ENCODE measurements around the gene RBM6.
"Not testable (repeated sequence)": the region's sequence is repeated elsewhere in the genome, so short reads cannot be mapped to it uniquely, and the experiment has no call there.

The RBM6 gene

DNA sequence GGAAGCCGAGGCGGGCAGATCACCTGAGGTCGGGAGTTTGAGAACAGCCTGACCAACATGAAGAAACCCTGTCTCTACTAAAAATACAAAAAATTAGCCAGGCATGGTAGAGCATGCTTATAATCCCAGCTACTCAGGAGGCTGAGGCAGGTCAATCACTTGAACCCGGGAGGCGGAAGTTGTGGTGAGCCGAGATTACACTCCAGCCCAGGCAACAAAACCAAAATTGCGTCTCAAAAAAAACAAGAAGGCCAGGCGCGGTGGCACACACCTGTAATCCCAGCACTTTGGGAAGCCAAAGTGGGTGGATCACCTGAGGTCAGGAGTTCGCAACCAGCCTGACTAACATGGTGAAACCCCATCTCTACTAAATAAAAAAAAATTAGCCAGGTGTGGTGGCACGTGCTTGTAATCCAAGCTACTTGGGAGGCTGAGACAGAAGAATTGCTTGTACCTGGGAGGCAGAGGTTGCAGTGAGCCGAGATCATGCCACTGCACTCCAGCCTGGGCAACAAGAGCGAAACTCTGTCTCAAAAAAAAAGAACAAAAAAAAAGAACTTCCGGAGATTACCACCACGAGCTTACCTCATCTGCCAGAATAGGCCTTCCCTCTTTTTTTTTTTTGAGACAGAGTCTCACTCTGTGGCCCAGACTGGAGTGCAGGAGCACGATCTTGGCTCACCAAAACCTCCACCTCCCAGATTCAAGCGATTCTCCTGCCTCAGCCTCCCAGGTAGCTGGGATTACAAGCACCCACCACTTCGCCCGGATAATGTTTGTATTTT is 22.0 kb upstream of the RBM6 start:
- not testable (repeated sequence) for DNase-seq

DNA sequence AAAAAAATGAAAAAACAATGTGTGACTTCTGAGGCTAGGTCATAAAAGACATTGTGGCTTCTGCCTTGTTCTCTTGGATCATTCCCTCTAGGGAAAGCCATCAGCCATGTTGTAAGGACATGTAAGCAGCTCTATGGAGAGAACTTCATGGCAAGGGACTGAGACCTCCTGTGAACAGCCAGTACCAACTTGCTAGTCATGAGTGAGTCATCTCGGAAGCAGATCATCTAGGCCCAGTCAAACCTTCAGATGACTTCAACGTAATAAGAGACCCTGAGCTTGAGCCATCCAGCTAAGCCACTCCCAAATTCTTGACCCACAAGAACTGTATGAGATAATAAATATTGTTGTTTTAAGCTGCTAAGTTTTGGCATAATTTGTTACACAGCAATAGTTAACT is 15.3 kb upstream of the RBM6 start:
- peak; percentile 94 for DNase-seq

DNA sequence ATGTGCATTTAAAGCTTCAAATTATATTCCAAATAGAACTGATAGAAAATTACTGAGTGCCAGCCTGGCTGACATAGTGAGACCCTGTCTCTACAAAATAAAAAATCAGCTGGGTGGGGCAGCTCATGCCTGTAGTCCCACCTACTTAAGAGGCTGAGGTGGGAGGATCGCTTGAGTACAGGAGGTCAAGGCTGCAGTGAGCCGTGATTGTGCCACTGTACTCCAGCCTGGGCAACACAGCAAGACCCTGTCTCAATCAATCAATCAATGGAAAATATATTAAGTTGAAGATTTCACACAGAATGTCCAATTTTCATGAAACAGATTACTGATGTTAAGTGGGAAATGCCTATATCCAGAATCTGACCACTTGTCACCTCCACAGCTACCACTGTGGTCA is 14.5 kb upstream of the RBM6 start:
- DNase-seq: no peak

DNA sequence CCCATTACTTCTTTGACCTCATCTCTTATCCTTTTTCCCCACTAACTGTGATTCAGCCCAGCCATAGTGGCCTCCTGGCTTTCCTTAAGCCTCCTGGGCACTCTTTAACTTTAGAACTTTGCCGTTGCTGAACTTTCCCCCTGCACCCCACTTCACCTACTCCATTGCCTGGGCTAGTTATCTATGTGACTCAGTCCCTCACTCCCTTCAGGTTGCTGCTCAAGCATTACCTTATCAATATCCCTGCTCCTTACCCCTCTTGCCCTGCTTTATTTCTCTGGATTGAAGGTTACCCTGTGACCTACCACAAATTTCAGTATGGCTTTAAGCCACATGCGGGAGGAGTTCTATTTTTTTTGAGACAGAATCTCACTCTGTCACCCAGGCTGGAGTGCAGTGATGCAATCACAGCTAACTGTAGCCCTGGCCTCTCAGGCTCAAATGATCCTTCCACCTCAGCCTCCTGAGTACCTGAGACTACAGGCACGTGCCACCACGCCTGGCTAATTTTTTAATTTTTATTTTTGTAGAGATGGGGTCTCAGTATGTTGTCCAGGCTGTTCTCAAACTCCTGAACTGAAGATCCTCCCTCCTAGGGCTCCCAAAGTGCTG is 13.7 kb upstream of the RBM6 start:
- DNase-seq: no peak

DNA sequence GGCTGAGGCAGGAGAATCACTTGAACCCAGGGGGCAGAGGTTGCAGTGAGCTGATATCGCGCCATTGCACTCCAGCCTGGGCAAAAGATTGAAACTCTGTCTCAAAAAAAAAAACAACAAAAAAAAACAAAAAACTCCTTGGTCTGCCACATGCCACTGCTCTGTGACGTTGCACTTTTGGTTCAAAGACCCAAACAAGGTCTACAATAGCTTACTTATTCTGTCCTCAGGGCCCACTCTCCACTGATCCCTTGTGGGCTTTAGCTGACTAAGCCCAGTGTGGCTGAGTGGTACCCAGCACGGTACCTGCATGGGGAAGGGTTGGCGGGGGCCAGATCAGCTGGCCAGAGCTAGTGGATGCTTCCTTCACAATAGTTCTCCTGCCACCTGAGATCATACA is 12.2 kb upstream of the RBM6 start:
- no peak for DNase-seq

DNA sequence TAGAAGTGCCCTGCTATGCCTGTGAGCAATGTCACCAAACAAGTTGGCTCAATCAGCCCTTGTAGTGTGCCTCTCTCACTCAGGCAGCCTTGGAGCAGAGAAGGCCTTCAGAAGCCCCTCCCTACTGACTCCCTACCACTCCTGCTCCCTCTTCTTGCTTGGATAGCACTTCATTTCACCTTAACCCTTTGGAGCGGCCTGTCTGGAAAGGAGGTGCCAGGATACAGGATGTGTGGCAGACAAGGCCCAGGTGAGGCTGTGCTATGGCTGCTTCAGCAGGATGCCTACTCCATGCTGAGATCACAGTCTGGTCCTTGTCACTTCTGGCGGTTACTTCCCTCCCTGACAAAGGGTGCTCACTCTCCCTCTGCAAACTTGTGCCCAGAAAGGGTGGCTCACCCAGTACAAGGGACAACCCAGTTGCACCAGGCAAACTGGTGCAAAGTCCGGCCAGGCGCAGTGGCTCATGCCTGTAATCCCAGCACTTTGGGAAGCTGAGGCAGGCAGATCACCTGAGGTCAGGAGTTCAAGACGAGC is 11.4 kb upstream of the RBM6 start:
- DNase-seq: no peak

DNA sequence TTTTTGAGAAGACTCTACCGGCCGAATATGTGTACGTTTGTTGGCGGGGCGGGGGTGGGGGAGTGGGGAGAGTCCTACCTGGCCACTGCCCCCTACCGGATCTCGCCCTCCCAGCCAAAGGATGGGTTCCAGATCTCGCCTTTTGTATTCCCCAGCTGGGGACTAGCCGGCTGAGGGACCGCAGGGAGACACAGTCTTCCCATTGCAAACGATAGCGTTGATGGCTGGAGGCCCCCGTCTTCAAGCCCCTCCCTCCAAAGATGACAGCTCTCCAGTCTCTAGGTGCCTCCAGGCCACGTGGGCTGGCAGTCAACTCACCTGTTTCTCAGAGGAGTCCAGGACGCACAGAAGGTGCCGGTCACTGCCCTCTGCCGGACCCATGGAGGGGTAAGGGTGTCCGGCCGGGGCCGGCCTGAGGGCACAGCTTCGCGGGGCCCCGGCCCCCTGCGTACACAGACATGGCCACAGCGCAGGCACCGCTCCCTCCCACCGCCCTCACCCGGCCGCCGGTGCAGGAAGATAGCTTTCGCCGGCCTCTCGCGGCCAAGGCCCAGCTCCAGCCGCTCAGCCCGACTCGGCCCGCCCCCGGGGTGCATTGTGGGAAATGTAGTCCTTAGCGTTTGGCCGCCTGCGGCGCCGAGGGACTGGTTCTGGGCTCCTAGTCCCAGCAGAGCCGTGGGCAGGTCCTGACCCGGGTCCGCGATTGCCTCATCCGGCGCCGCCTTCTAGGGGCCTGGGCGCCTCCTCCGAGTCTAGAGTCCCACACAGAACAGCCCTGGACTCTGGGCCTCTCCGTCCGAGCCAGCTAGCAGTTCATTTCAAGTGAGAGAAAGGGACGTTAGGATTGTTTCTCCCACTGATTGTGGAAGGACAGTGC is 10.4 kb upstream of the RBM6 start, which contains the start of gene MON1A:
Gene MON1A, minus strand, starts transcription at position 521 of the 877 bp plus-strand sequence. CDS start 16,465 bp downstream, outside the sequence.
- peak; percentile 90 for DNase-seq

DNA sequence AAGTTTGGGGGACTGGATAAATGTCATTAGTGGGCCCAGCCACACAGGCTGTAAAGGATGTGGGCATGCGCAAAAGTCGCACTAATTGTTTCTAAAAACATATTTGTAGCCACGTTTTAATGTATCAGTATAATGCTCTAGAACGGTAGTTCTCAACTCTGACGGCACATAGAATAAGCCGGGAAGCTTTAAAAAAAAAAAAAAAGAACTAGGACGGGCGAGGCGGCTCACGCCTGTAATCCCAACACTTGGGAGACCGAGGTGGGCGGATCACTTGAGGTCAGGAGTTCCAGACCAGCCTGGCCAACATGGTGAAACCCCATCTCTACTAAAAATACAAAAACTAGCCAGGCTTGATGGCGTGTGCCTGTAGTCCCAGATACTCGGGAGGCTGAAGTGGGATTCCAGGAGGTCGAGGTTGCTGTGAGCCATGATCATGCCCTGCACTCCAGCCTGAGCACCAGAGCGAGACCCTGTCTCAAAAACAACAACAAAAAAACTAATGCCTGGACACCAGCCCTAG is 9.7 kb upstream of the RBM6 start:
- no peak for DNase-seq

DNA sequence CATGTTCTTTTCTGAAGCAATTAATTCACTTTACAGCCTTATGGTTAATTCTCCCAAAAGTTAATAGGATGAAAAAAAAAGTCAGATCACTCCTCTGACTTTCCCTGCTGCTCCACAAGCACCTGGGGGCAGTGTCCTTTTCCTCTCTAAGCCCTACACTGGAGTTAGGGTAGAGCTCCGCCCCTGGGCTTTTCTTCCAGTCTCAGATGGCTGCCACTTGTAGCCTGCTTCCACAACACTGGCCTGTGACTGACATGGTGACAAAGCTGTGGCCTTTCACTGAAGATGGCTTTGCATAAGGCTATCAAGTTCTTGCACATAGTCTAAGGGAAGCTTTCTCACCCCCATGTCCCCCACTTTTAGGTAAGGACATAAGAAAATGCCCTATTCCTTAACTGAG is 9.0 kb upstream of the RBM6 start:
- DNase-seq: no peak

DNA sequence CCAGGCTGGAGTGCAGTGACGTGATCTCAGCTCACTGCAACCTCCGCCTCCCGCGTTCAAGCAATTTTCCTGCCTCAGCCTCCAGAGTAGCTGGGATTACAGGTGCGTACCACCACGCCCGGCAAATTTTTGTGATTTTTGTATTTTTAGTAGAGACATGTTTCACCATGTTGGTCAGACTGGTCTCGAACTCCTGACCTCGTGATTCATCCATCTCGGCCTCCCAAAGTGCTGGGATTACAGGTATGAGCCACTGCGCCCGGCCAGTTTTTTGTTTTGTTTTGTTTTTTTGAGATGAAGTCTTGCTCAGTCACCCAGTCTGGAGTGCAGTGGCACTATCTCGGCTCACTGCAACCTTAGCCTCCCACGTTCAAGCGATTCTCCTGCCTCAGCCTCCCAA is 7.7 kb upstream of the RBM6 start:
- DNase-seq: not testable (repeated sequence)

DNA sequence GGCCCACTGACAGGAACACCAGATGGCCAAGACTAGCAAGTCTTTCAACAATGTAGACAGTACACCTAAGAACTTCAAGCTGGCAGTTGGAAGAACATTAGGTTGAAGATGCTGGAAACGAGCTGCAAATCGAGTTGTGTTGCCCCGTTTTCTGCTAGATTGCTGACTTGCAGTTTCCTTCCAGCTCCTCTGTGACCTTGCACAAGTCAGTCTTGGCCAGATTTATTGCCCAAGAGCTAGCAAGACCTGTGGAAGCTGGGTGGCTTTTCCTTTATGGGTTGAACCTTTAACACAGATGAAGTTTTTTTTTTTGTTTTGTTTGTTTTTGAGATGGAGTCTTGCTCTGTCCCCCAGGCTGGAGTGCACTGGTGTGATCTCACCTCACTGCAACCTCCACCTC is 2.9 kb upstream of the RBM6 start:
- no peak for DNase-seq

DNA sequence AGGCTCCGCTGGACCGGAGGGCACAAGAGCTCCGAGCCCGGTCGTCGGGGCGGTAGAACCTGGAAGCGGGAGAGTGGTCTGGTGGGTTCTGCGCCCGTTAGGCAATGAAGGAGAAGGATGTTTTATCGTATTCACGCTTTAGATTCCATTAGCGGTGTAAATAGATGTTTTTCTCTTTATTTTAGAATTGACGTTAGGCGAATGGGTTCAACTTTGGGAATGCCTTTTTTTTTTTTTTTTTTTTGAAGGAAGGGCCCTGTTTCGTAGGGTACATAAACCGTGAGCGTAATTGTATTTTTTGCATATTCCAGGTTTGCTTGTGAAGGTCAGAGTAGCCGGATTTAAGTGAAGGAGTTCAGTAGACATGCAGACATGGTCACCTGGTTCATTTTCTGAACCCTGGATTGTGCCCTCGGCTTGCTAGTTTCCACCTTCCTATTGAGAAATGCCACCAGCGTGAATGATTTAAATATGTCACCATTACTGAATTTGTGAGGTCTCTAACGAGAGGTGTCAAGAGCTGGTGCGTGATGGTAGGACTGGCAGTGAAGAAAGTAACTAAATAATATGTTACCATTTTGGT is 808 bp downstream of the RBM6 start:
- DNase-seq: no peak

DNA sequence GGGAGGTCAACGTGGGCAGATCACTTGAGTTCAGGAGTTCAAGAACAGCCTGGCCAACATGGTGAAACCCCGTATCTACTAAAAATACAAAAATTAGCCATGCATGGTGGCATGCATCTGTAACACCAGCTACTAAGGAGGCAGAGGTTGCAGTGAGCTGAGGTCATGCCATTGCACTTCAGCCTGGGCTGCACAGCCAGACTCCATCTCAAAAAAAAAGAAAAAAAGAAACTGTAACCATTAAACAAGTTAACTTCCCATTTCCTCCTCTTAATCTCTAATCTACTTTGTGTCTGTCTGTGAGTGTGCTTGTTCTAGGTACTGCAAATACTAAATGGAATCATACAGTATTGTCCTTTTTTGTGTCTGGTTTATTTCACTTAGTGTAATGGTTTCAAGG is 2.7 kb downstream of the RBM6 start:
- no peak for DNase-seq

DNA sequence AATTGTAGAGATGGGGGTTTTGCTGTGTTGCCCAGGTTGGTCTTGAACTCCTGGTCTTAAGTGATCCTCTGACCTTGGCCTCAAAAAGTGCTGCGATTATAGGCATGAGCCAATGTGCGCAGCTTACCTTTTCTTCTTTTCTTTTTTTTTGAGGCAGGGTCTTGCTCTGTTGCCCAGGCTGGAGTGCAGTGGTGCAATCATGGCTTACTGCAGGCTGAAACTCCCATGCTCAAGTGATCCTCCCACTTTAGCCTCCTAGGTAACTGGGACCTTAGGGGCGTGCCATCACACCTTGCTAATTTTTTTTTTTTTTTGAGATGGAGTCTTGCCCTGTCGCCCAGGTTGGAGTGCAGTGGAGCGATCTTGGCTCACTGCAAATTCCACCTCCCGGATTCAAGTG is 13.0 kb downstream of the RBM6 start:
- DNase-seq: no peak

DNA sequence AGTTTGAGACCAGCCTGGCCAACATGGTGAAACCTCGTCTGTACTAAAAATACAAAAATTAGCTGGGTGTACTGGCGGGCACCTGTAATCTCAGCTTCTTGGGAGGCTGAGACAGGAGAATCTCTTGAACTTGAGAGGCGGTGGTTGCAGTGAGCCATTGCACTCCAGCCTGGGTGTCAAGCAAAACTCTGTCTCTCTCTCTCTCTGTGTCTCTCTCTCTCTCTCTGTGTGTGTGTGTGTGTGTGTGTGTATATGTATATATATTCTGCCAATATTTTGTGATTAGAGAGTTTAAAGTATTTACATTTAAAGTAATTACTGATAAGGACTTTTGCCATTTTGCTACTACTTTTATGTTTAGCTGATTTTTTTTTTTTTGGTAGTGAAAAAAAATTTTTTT is 15.7 kb downstream of the RBM6 start:
- DNase-seq: no peak

DNA sequence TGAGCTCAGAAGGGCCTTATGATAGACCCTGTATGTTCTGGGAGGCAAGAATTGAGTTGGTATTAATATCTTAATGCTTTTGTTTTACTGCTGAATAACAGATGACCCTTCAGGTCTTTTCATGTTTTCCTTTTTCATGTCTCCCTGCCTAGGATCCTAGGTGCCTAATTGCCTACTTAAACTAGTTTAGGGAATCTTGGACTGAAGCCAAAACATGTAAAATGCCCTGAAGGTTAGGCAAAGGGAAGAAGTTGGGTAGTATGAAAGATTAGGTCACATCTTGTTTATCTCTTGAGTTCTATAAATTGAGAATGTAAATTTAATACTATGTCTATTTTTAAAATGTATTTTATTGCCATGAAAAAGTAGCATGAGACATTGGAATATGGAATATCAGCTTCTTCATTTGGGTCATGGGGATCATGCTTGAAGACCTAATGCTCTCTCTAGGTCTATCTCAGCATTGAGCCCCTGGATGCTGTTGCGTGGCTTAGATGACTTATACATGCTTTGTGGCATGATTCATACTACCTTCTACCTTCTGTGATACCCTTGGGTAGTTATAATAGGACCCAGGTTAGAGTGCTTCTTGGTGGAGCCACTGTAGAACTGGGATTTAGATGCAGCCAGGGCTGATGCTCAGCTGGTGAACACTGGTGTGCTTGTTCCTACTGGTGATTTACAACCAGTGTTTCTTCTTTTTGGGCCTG is 26.4 kb downstream of the RBM6 start:
- no peak for DNase-seq

DNA sequence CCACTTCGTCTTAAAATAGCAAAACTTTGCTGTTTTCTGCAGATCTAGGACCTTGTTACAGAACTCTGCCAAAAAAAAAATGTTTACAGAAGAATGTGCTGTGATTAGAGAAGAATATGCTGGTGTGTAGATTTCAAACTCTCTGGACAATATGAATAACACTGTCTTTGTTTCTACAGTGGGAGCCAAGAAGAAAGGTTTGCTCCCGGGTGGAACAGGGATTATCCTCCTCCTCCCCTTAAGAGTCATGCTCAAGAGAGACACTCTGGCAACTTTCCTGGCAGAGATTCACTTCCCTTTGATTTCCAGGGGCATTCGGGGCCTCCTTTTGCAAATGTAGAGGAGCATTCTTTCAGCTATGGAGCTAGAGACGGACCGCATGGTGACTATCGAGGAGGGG is 27.3 kb downstream of the RBM6 start:
- no peak for DNase-seq

DNA sequence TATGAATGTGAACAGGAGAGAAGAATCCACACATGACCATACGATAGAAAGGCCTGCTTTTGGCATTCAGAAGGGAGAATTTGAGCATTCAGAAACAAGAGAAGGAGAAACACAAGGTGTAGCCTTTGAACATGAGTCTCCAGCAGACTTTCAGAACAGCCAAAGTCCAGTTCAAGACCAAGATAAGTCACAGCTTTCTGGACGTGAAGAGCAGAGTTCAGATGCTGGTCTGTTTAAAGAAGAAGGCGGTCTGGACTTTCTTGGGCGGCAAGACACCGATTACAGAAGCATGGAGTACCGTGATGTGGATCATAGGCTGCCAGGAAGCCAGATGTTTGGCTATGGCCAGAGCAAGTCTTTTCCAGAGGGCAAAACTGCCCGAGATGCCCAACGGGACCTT is 28.4 kb downstream of the RBM6 start:
- no peak for DNase-seq

DNA sequence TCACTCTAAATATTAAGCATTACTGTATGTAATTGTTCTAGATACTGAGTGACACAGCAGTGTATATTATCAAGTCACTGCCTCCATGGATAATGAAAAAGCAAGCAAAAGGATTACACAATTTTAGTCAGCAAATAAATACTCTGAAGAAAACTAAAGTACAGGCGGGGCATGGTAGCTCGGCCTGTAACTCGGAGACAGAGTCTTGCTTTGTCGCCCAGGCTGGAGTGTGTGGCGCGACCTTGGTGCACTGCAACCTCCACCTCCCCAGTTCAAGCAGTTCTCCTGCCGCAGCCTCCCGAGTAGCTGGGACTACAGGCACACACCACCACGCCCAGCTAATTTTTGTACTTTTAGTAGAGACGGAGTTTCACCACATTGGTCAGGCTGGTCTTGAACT is 32.7 kb downstream of the RBM6 start:
- DNase-seq: no peak

DNA sequence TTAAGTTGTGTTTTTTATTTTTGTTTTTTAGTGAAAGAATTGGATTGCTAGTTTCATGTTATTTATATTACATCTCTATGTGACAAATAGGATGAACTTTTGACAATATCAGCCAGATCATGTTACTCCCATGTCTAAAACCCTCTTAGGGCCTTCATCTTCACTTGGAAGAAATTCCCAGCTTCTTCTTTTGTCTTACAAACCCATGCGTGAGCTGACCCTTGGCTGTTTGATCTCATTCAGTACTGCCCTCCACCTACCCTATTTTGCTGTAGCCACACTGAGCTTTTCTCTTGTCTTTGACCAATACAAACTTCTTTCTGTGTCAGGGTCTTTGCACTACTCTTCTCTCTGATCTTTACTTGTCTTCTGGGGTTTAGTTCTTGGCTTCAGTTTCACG is 37.0 kb downstream of the RBM6 start:
- no peak for DNase-seq

DNA sequence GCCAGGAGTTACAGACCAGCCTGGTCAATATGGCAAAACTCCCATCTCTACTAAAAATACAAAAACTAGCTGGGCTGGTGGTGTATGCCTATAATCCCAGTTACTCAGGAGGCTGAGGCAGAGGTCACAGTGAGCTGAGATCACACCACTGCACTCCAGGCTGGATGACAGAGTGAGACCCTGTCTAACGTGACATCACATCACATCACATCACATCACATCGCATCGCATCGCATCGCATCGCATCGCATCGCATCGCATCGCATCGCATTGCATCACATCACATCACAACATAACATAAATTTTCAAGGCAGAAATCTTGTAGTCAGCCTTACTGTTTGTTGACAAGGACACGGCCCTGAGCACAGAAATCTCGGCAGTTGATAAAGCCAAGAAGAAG is 44.4 kb downstream of the RBM6 start:
- no peak for DNase-seq

DNA sequence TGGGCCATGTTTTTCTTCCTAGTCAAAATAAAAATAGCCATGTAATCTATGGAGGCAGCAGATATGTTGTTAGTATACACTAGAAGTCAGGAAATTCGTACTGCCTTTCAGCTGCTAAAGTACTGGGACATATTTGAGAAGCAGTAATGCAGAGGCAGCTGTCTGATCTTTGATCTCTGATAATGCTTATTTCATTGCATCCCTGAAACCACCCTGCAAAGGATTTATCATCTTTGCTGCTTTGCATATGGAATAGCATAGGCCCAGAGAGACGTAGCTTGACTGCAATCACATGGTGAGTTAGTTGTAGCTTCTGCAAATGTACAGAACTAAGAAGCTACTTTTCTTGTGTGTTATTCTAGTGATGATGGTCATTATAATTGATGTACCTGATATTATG is 52.4 kb downstream of the RBM6 start:
- no peak for DNase-seq
